Osteocyte (in vitro differentiated cells): ENCODE data around the gene NAIF1. TPM values are rescaled to one million over a fixed set of nuclear protein-coding genes. Genes with fewer than 3 reads are reported as not detected.
A peak's percentile ranks its signal among the peaks of the same experiment; 100 is the strongest.
"Not testable (repeated sequence)": the region's sequence is repeated elsewhere in the genome, so short reads cannot be mapped to it uniquely, and the experiment has no call there.

Source experiments
- DNase-seq: peaks from one replicate; pipeline ENCODE4 v3.0.0; 2021; ENCODE audit warnings: mixed read lengths; ENCODE audit not compliant: unreplicated experiment; ENCODE audit errors: extremely low spot score
- H3K27ac Mint-ChIP-seq: one replicate; pipeline ENCODE4 v1.8.0; 2021; ENCODE audit warnings: mild to moderate bottlenecking, mixed read lengths; ENCODE audit not compliant: unreplicated experiment
- H3K27me3 Mint-ChIP-seq: one replicate; pipeline ENCODE4 v1.8.0; 2021; ENCODE audit warnings: mixed read lengths; ENCODE audit not compliant: unreplicated experiment
- H3K36me3 Mint-ChIP-seq: one replicate; pipeline ENCODE4 v1.8.0; 2021; ENCODE audit warnings: mixed read lengths; ENCODE audit not compliant: unreplicated experiment
- H3K4me1 Mint-ChIP-seq: one replicate; pipeline ENCODE4 v1.8.0; 2021; ENCODE audit warnings: mixed read lengths; ENCODE audit not compliant: unreplicated experiment
- H3K4me3 Mint-ChIP-seq: one replicate; pipeline ENCODE4 v1.8.0; 2021; ENCODE audit warnings: mild to moderate bottlenecking, moderate library complexity, mixed read lengths; ENCODE audit not compliant: unreplicated experiment
- H3K9me3 Mint-ChIP-seq: one replicate; pipeline ENCODE4 v1.8.0; 2021; ENCODE audit warnings: mixed read lengths; ENCODE audit not compliant: unreplicated experiment
- CTCF ChIP-seq: fragments of 200-600 bp; sonication (generic); IDR thresholded peaks from 2 replicates; pipeline ENCODE4 v1.5.0; 2021; ENCODE audit warnings: antibody characterized with exemption, mild to moderate bottlenecking, moderate library complexity
- total RNA-seq: library from RNA; stranded (reverse); gene quantifications from 2 replicates; pipeline ENCODE4 v1.2.1, GENCODE V29; 2021

Gene NAIF1
- total RNA-seq, 1 donor from 2014 or later, result 8.4 TPM

GRCh38 chr9:128113526-128114325 lies 46.6 kb upstream of the NAIF1 start:
- Mint-ChIP-seq H3K4me1 (peaks cover 12% of the 10 kb centered on the region), H3K4me3 (no peak overlapping the region), H3K27ac (no peak overlapping the region), H3K9me3 (no peaks in the 10 kb centered on the region), H3K36me3 (peaks cover 12% of the 10 kb centered on the region), H3K27me3 (no peaks in the 10 kb centered on the region)
- TF ChIP-seq CTCF, result no peak
- DNase-seq, result no peak

DNA sequence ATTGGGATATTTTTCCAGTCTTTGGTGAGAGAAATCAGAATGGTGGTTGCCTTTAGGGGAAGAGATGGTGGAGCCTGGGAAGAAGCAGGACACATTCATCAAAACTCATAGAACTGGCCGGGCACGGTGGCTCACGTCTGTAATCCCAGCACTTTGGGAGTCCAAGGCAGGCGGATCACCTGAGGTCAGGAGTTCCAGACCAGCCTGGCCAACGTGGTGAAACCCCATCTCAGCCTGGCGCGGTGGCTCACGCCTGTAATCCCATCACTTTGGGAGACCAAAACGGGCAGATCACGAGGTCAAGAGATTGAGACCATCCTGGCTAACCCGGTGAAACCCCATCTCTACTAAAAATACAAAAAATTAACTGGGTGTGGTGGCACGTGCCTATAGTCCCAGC lies 44.6 kb upstream of the NAIF1 start:
- not testable (repeated sequence) for DNase-seq, H3K4me1 Mint-ChIP-seq, H3K9me3 Mint-ChIP-seq, H3K4me3 Mint-ChIP-seq, H3K27ac Mint-ChIP-seq, H3K27me3 Mint-ChIP-seq
- H3K36me3 Mint-ChIP-seq, result peaks cover 25% of the 10 kb centered on the region

GRCh38 chr9:128109050-128109709 lies 42.1 kb upstream of the NAIF1 start:
- no peak for TF ChIP-seq CTCF
- Mint-ChIP-seq H3K27ac (no peak overlapping the region), H3K9me3 (no peaks in the 10 kb centered on the region), H3K36me3 (peaks cover 31% of the 10 kb centered on the region), H3K4me3 (no peak overlapping the region), H3K4me1 (peaks cover 8% of the 10 kb centered on the region), H3K27me3 (no peaks in the 10 kb centered on the region)
- DNase-seq, result no peak

GRCh38 chr9:128108269-128109049 lies 41.3 kb upstream of the NAIF1 start:
- no peak for TF ChIP-seq CTCF
- Mint-ChIP-seq H3K27ac (peak overlapping the region; percentile 23), H3K4me3 (no peak overlapping the region), H3K4me1 (peaks cover 15% of the 10 kb centered on the region), H3K27me3 (no peaks in the 10 kb centered on the region), H3K36me3 (peaks cover 36% of the 10 kb centered on the region), H3K9me3 (no peaks in the 10 kb centered on the region)
- DNase-seq, result no peak

- peaks cover 40% of the 10 kb centered on the region for H3K36me3 Mint-ChIP-seq
- no peak for DNase-seq
- H3K9me3 Mint-ChIP-seq, result no peaks in the 10 kb centered on the region
- H3K4me3 Mint-ChIP-seq, result no peak overlapping the region
- no peak for TF ChIP-seq CTCF
- no peaks in the 10 kb centered on the region for H3K27me3 Mint-ChIP-seq
- no peak overlapping the region for H3K27ac Mint-ChIP-seq
- H3K4me1 Mint-ChIP-seq, result peaks cover 16% of the 10 kb centered on the region
These were observed 40.5 kb upstream of the NAIF1 start for GRCh38 chr9:128107468-128108268.
